CD4-positive, alpha-beta T cell (primary cell): Measurements from ENCODE around the gene THADA. TPM values are rescaled to one million over a fixed set of nuclear protein-coding genes. Genes with fewer than 3 reads are reported as not detected.

Experiments
- ATAC-seq: fragments of 200-7000 bp; cut with Tn5 transposase; one replicate; pipeline ENCODE4 v1.10.0; 2022; ENCODE audit warnings: mild to moderate bottlenecking; ENCODE audit not compliant: poor library complexity
- CTCF ChIA-PET: fragments of 350-600 bp; sonication (Branson Sonifier 250); formaldehyde crosslinking; loops from one replicate; lab custom pipeline; 2021; ENCODE audit warnings: antibody characterized with exemption, inconsistent platforms; lab: Charles Lee
- POLR2A ChIA-PET: fragments of 350-600 bp; sonication (Branson Sonifier 250); formaldehyde crosslinking; loops from one replicate; lab custom pipeline; 2021; ENCODE audit warnings: antibody characterized with exemption, inconsistent platforms; lab: Charles Lee
- DNase-seq, 14 experiments: peaks; one replicate each; pipeline ENCODE4 v3.0.0-alpha.2; 2013 to 2020; ENCODE audit warnings: mixed read lengths in 2 of 14
- H3K27ac ChIP-seq, 2 donors: one replicate each; pipeline versions ENCODE4 v1.5.1 to v1.7.0; 2013; ENCODE audit warnings: low read length in 2 of 2, low read depth in 1 of 2, mild to moderate bottlenecking in 1 of 2
- H3K27me3 ChIP-seq, 2 experiments: 1 replicate in 1 of 2; 2 replicates in 1 of 2; pipeline versions ENCODE4 v1.6.1 to v1.7.0; 2013; ENCODE audit warnings: low read length in 2 of 2, control low read depth in 1 of 2, mild to moderate bottlenecking in 1 of 2, moderate library complexity in 1 of 2; ENCODE audit not compliant: insufficient read depth in 2 of 2, control insufficient read depth in 1 of 2
- H3K36me3 ChIP-seq: one replicate; pipeline ENCODE4 v1.6.1; 2013; ENCODE audit warnings: low read length, control low read depth; ENCODE audit not compliant: insufficient read depth
- H3K4me1 ChIP-seq: one replicate; pipeline ENCODE4 v1.6.1; 2013; ENCODE audit warnings: low read length, control low read depth; ENCODE audit not compliant: insufficient read depth
- H3K4me3 ChIP-seq: one replicate; pipeline ENCODE4 v1.5.1; 2013; ENCODE audit warnings: mild to moderate bottlenecking, low read length, moderate library complexity
- H3K9me3 ChIP-seq, 2 experiments: 1 replicate in 1 of 2; 2 replicates in 1 of 2; pipeline versions ENCODE4 v1.6.1 to v1.7.0; 2013; ENCODE audit warnings: low read length in 2 of 2, mild to moderate bottlenecking in 2 of 2, control low read depth in 1 of 2, moderate library complexity in 1 of 2; ENCODE audit not compliant: control insufficient read depth in 1 of 2, insufficient read depth in 1 of 2
- H3K27ac Mint-ChIP-seq: one replicate; pipeline ENCODE4 v1.8.0; 2020; ENCODE audit warnings: mixed read lengths
- H3K27me3 Mint-ChIP-seq: one replicate; pipeline ENCODE4 v1.8.0; 2021; ENCODE audit warnings: mixed read lengths
- H3K36me3 Mint-ChIP-seq: one replicate; pipeline ENCODE4 v1.8.0; 2021; ENCODE audit warnings: low read depth, mixed read lengths
- H3K4me1 Mint-ChIP-seq: one replicate; pipeline ENCODE4 v1.8.0; 2021; ENCODE audit warnings: low read depth, mixed read lengths
- H3K4me3 Mint-ChIP-seq: one replicate; pipeline ENCODE4 v1.8.0; 2020; ENCODE audit warnings: mild to moderate bottlenecking, mixed read lengths
- H3K9me3 Mint-ChIP-seq: one replicate; pipeline ENCODE4 v1.8.0; 2020; ENCODE audit warnings: mixed read lengths
- CTCF ChIP-seq: fragments of 200-600 bp; IDR thresholded peaks from one replicate; pipeline ENCODE4 v1.8.0; 2022; ENCODE audit warnings: antibody characterized with exemption, mild to moderate bottlenecking
- intact Hi-C, 2 experiments: fragments of 100-400 bp; cut with DNase I in 1 of 2; cut with micrococcal nuclease in 1 of 2; formaldehyde crosslinking; loops; one replicate each; pipeline versions ENCODE4 v1.15.1 to v1.9.0; 2023 to 2025; cut with DNase I, micrococcal nuclease
- total RNA-seq, 174 experiments: library from RNA in 2 of 174; stranded (reverse) in 2 of 174; gene quantifications; one replicate each; pipeline ENCODE4 v1.2.3 and lab custom pipeline; 2021 to 2026

The THADA gene
- total RNA-seq, 2 experiments from 2014 or later: 29.3 to 32.9 TPM

GRCh38 chr2:43572244-43572643 lies 23.6 kb downstream of the THADA start:
- Mint-ChIP-seq H3K27me3 (no peaks in the 10 kb centered on the region), H3K36me3 (peaks cover 82% of the 10 kb centered on the region), H3K9me3 (no peaks in the 10 kb centered on the region), H3K4me3 (no peak overlapping the region), H3K27ac (no peak overlapping the region), H3K4me1 (peaks cover 14% of the 10 kb centered on the region)
- no peak for TF ChIP-seq CTCF
- Histone ChIP-seq H3K9me3 (no peaks in the 10 kb centered on the region), H3K27me3 (no peaks in the 10 kb centered on the region), H3K36me3 (peaks cover 70% of the 10 kb centered on the region), H3K4me1 (peaks cover 4% of the 10 kb centered on the region), H3K27ac (no peak overlapping the region), H3K4me3 (no peak overlapping the region)
- no peak for DNase-seq
- POLR2A ChIA-PET: no interaction called here
- CTCF ChIA-PET: no interaction called here
- ATAC-seq: no peak
- intact Hi-C loops: loop anchor here in 1 of 2 experiments (10.0 kb wide), 1 partner anchor 627 kb away; no protein-coding TSS in a partner anchor

- no peak for TF ChIP-seq CTCF
- intact Hi-C loops: loop anchor here in 1 of 2 experiments (10.0 kb wide), 1 partner anchor 625 kb away; no protein-coding TSS in a partner anchor
- Histone ChIP-seq H3K27ac (no peak overlapping the region), H3K4me3 (no peak overlapping the region), H3K4me1 (peaks cover 4% of the 10 kb centered on the region), H3K36me3 (peaks cover 51% of the 10 kb centered on the region), H3K27me3 (no peaks in the 10 kb centered on the region), H3K9me3 (no peaks in the 10 kb centered on the region)
- CTCF ChIA-PET: interaction anchor here (1.2 to 1.6 kb wide), 2 partner anchors 8 to 10 kb away, joined by 3 to 7 read pairs; no protein-coding TSS in a partner anchor
- H3K27ac Mint-ChIP-seq: peak overlapping the region; percentile 12
- ATAC-seq (peak; percentile 55), DNase-seq (peak in 2 of 14 experiments; percentile 13 to 27)
- H3K9me3 Mint-ChIP-seq: no peaks in the 10 kb centered on the region
- no peaks in the 10 kb centered on the region for H3K27me3 Mint-ChIP-seq
- H3K36me3 Mint-ChIP-seq: peaks cover 81% of the 10 kb centered on the region
- H3K4me3 Mint-ChIP-seq: no peak overlapping the region
- POLR2A ChIA-PET: no interaction called here
- peaks cover 20% of the 10 kb centered on the region for H3K4me1 Mint-ChIP-seq
These were observed 25.9 kb downstream of the THADA start for GRCh38 chr2:43569921-43570320.

GRCh38 chr2:43568228-43568627 lies 27.6 kb downstream of the THADA start:
- no peak overlapping the region for H3K27ac Mint-ChIP-seq
- Histone ChIP-seq H3K36me3 (peaks cover 38% of the 10 kb centered on the region), H3K27ac (no peak overlapping the region), H3K9me3 (no peaks in the 10 kb centered on the region), H3K4me3 (no peak overlapping the region), H3K27me3 (no peaks in the 10 kb centered on the region), H3K4me1 (peaks cover 4% of the 10 kb centered on the region)
- TF ChIP-seq CTCF: no peak
- no peaks in the 10 kb centered on the region for H3K9me3 Mint-ChIP-seq
- no peak for ATAC-seq
- ChIA-PET POLR2A (interaction anchor here (1.2 kb wide), 1 partner anchor 8 kb away, joined by 3 read pairs; no protein-coding TSS in a partner anchor), CTCF (interaction anchor here (3.7 kb wide), 1 partner anchor 9 kb away, joined by 14 read pairs; no protein-coding TSS in a partner anchor)
- no peak overlapping the region for H3K4me3 Mint-ChIP-seq
- peaks cover 22% of the 10 kb centered on the region for H3K4me1 Mint-ChIP-seq
- no peaks in the 10 kb centered on the region for H3K27me3 Mint-ChIP-seq
- DNase-seq: no peak
- peaks cover 83% of the 10 kb centered on the region for H3K36me3 Mint-ChIP-seq
- intact Hi-C loops: no loop called here
